ENCODE results near the gene VAMP3. TPM values are rescaled to one million over a fixed set of nuclear protein-coding genes. Genes with fewer than 3 reads are reported as not detected.

Gene VAMP3
- total RNA-seq, 2 experiments from 2014 or later = 13.2 to 20.9 TPM

- Mint-ChIP-seq H3K4me1 (ENCODE audit: low read depth) (peaks cover 24% of the 10 kb centered on the region), H3K27me3 (no peaks in the 10 kb centered on the region), H3K27ac (no peak within 1 kb of the TSS), H3K9me3 (no peaks in the 10 kb centered on the region), H3K36me3 (ENCODE audit: low read depth) (peaks cover 7% of the 10 kb centered on the region), H3K4me3 (peak within 1 kb of the TSS; percentile 68)
- DNase-seq (peak; percentile 89), ATAC-seq (peak; percentile 96)
- ChIA-PET CTCF (interaction anchor here (1.3 kb wide), 1 partner anchor 116 kb away, joined by 5 read pairs; no protein-coding TSS in a partner anchor), POLR2A (interaction anchor here (0.6 to 2.5 kb wide), 2 partner anchors 10 to 80 kb away, joined by 3 to 8 read pairs; no protein-coding TSS in a partner anchor)
- intact Hi-C loops (cut with micrococcal nuclease) = no loop called here
- no peak for TF ChIP-seq CTCF (IDR thresholded peaks at IDR 0.05)
These were observed 12.9 kb downstream of the VAMP3 start, which contains the start of gene PER3 for GRCh38 chr1:7783826-7784491. TSS of gene PER3 (plus strand) at chr1:7784291. CDS start at chr1:7784878, 587 bp downstream.

GRCh38 chr1:7784492-7785071, 13.5 kb downstream of the VAMP3 start:
- Mint-ChIP-seq H3K4me1 (ENCODE audit: low read depth) (peaks cover 24% of the 10 kb centered on the region), H3K27ac (no peak overlapping the region), H3K36me3 (ENCODE audit: low read depth) (peaks cover 13% of the 10 kb centered on the region), H3K27me3 (no peaks in the 10 kb centered on the region), H3K4me3 (peak overlapping the region; percentile 50), H3K9me3 (no peaks in the 10 kb centered on the region)
- ChIA-PET POLR2A (interaction anchor here (0.6 kb wide), 1 partner anchor 81 kb away, joined by 3 read pairs; no protein-coding TSS in a partner anchor), CTCF (no interaction called here)
- no peak for TF ChIP-seq CTCF (IDR thresholded peaks at IDR 0.05)
- ATAC-seq = no peak
- intact Hi-C loops (cut with micrococcal nuclease) = no loop called here
- no peak for DNase-seq

GRCh38 chr1:7785108-7785507, 14.0 kb downstream of the VAMP3 start:
- intact Hi-C loops (cut with micrococcal nuclease) = no loop called here
- POLR2A ChIA-PET = no interaction called here
- CTCF ChIA-PET = no interaction called here

GRCh38 chr1:7786795-7787194, 15.7 kb downstream of the VAMP3 start:
- POLR2A ChIA-PET = no interaction called here

More at GRCh38 chr1:7785108-7785507, 14.0 kb downstream of the VAMP3 start:
- TF ChIP-seq CTCF (IDR thresholded peaks at IDR 0.05) = no peak
- Mint-ChIP-seq H3K36me3 (ENCODE audit: low read depth) (peaks cover 16% of the 10 kb centered on the region), H3K27me3 (no peaks in the 10 kb centered on the region), H3K4me1 (ENCODE audit: low read depth) (peaks cover 24% of the 10 kb centered on the region), H3K4me3 (peak overlapping the region; percentile 50), H3K27ac (no peak overlapping the region), H3K9me3 (peaks cover 5% of the 10 kb centered on the region)
- no peak for DNase-seq
- no peak for ATAC-seq

More at GRCh38 chr1:7786795-7787194, 15.7 kb downstream of the VAMP3 start:
- intact Hi-C loops (cut with micrococcal nuclease) = no loop called here
- Mint-ChIP-seq H3K27ac (no peak overlapping the region), H3K9me3 (peaks cover 16% of the 10 kb centered on the region), H3K4me3 (no peak overlapping the region), H3K36me3 (ENCODE audit: low read depth) (peaks cover 31% of the 10 kb centered on the region), H3K4me1 (ENCODE audit: low read depth) (peaks cover 18% of the 10 kb centered on the region), H3K27me3 (no peaks in the 10 kb centered on the region)
- no peak for DNase-seq
- ATAC-seq = no peak
- CTCF ChIA-PET = interaction anchor here (0.7 to 1.7 kb wide), 5 partner anchors 12 to 119 kb away, joined by 3 to 5 read pairs (median 4); no protein-coding TSS in a partner anchor
- no peak for TF ChIP-seq CTCF (IDR thresholded peaks at IDR 0.05)
